Transverse colon (tissue), 4 donors: ENCODE measurements around the gene MMP25. TPM values are rescaled to one million over a fixed set of nuclear protein-coding genes. Genes with fewer than 3 reads are reported as not detected.

ENCODE experiments used
- DNase-seq: peaks from one replicate; pipeline ENCODE4 v3.0.0-alpha.2; 2019
- H3K27ac ChIP-seq, 4 donors: fragments of 200-600 bp; sonication (generic); 2 replicates each; pipeline ENCODE4 v1.5.1; 2016 to 2018; ENCODE audit warnings: inconsistent platforms in 4 of 4
- H3K27me3 ChIP-seq: fragments of 200-600 bp; sonication (generic); 2 replicates; pipeline ENCODE4 v1.5.1; 2017; ENCODE audit warnings: inconsistent platforms
- H3K36me3 ChIP-seq, 4 donors: fragments of 200-600 bp; sonication (generic); 2 replicates each; pipeline ENCODE4 v1.5.1; 2017 to 2019; ENCODE audit warnings: inconsistent platforms in 4 of 4
- H3K4me1 ChIP-seq, 4 donors: fragments of 200-600 bp; sonication (generic); 2 replicates each; pipeline ENCODE4 v1.5.1; 2017 to 2020; ENCODE audit warnings: inconsistent platforms in 4 of 4
- H3K4me3 ChIP-seq, 4 donors: fragments of 200-600 bp; sonication (generic); 1 replicate in 1 of 4; 2 replicates in 3 of 4; pipeline versions ENCODE4 v1.5.1 to v1.6.1; 2017 to 2019; ENCODE audit warnings: inconsistent platforms in 4 of 4
- H3K9me3 ChIP-seq, 2 donors: fragments of 200-600 bp; sonication (generic); 2 replicates each; pipeline ENCODE4 v1.5.1; 2017 to 2019; ENCODE audit warnings: inconsistent platforms in 2 of 2
- CTCF ChIP-seq, 5 experiments: fragments of 200-600 bp in 3 of 5; fragments of 450-650 bp in 2 of 5; sonication (generic) in 3 of 5; IDR thresholded peaks; 1 replicate in 2 of 5; 2 replicates in 3 of 5; pipeline ENCODE4 v1.5.1; 2016 to 2017; ENCODE audit warnings: antibody characterized with exemption in 5 of 5, inconsistent platforms in 3 of 5, mild to moderate bottlenecking in 2 of 5, moderate library complexity in 1 of 5
- EP300 ChIP-seq: sonication (generic); formaldehyde crosslinking; IDR thresholded peaks from one replicate; pipeline ENCODE4 v1.6.1; 2017; ENCODE audit warnings: antibody characterized with exemption, low read depth
- POLR2A ChIP-seq: fragments of 450-650 bp; IDR thresholded peaks from one replicate; pipeline ENCODE4 v1.6.1; 2016; ENCODE audit warnings: antibody characterized with exemption, mild to moderate bottlenecking, moderate library complexity
- POLR2AphosphoS5 ChIP-seq, 3 donors: sonication (generic); formaldehyde crosslinking; IDR thresholded peaks; one replicate each; pipeline ENCODE4 v1.6.1; 2016; ENCODE audit warnings: antibody characterized with exemption in 3 of 3
- WGBS, 2 donors: methylation state at CpG; one replicate each; pipeline ENCODE4 v1.1.5; 2018; ENCODE audit warnings: low coverage in 1 of 2; 5-methylcytosine and 5-hydroxymethylcytosine counted together
- in situ Hi-C, 4 donors: fragments of 200-750 bp; cut with MboI; loops; one replicate each; pipeline versions ENCODE4 v1.15.0 to v1.15.1; 2017; ENCODE audit warnings: low sequenced_read_pairs in 3 of 4, low pct_ligation_motif_present in 1 of 4, low pct_unique_long_range_greater_than_20kb in 1 of 4
- intact Hi-C: fragments of 100-400 bp; cut with DNase I; formaldehyde crosslinking; loops from one replicate; pipeline ENCODE4 v1.15.1; 2023; ENCODE audit warnings: low total_unique reads
- total RNA-seq, 4 donors: library from RNA; depleted of rRNA; stranded (reverse); fragments of >200 nt; gene quantifications; one replicate each; pipeline ENCODE4 v1.1.0, GENCODE V29; 2016

The MMP25 gene
- total RNA-seq, 4 donors from 2014 or later = 1.6 to 9.4 (median 1.8) TPM; not detected in 1

DNA sequence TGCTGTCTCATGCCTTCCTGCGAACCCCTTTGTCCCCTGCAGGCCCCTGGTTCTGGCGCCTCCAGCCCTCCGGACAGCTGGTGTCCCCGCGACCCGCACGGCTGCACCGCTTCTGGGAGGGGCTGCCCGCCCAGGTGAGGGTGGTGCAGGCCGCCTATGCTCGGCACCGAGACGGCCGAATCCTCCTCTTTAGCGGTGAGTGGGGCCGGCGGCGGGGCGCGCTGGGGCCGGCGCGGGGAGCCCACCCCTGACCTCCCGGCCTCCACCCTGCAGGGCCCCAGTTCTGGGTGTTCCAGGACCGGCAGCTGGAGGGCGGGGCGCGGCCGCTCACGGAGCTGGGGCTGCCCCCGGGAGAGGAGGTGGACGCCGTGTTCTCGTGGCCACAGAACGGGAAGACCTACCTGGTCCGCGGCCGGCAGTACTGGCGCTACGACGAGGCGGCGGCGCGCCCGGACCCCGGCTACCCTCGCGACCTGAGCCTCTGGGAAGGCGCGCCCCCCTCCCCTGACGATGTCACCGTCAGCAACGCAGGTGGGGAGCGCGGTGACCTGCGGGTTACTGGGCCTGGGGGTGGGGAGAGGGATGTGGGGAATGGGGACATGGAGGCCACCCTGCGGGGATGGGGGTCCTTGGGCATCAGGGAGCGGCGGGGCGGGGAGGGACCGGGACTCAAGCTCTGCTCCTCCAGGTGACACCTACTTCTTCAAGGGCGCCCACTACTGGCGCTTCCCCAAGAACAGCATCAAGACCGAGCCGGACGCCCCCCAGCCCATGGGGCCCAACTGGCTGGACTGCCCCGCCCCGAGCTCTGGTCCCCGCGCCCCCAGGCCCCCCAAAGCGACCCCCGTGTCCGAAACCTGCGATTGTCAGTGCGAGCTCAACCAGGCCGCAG lies 12.0 kb downstream of the MMP25 start:
- Histone ChIP-seq H3K4me3 (peak overlapping the region; percentile 54 to 91 (median 75)), H3K27me3 (no peaks in the 10 kb centered on the region), H3K4me1 (peaks cover 11 to 28% (median 22%) of the 10 kb centered on the region in 4 donors), H3K27ac (peak overlapping the region; percentile 73 to 88 (median 80)), H3K9me3 (no peaks in the 10 kb centered on the region), H3K36me3 (no peaks in the 10 kb centered on the region)
- TF ChIP-seq EP300 (no peak), POLR2AphosphoS5 (IDR thresholded peaks at IDR 0.05) (no peak), CTCF (IDR thresholded peaks at IDR 0.05) (no peak), POLR2A (no peak)
- peak; percentile 75 for DNase-seq
- intact Hi-C loops = loop anchor here (5.0 to 10.0 kb wide), 2 partner anchors 69 to 106 kb away; no protein-coding TSS in a partner anchor
- 8% methylated on average over 52 of the region's 77 CpGs; no CpG with 5 or more reads in 1 of the 2 donors for WGBS, 2 donors
- in situ Hi-C loops = no loop called here

GRCh38 chr16:3059041-3059722 lies 12.8 kb downstream of the MMP25 start:
- intact Hi-C loops = loop anchor here (5.0 to 10.0 kb wide), 2 partner anchors 68 to 106 kb away; no protein-coding TSS in a partner anchor
- in situ Hi-C loops = no loop called here
- peak; percentile 21 to 60 (median 54) for TF ChIP-seq POLR2AphosphoS5 (IDR thresholded peaks at IDR 0.05)
- TF ChIP-seq EP300 = no peak
- peak; percentile 78 to 98 (median 89) for TF ChIP-seq CTCF (IDR thresholded peaks at IDR 0.05)
- peak; percentile 55 for TF ChIP-seq POLR2A
- Histone ChIP-seq H3K36me3 (no peaks in the 10 kb centered on the region), H3K27me3 (no peaks in the 10 kb centered on the region), H3K4me1 (peaks cover 11 to 36% (median 23%) of the 10 kb centered on the region in 4 donors), H3K4me3 (peak overlapping the region; percentile 54 to 91 (median 75)), H3K9me3 (no peaks in the 10 kb centered on the region), H3K27ac (peak overlapping the region; percentile 73 to 88 (median 80))
- peak; percentile 92 for DNase-seq
- WGBS, 2 donors = 1% methylated on average over 9 of the region's 67 CpGs; no CpG with 5 or more reads in 1 of the 2 donors

- intact Hi-C loops (loop anchor here (5.0 to 10.0 kb wide), 2 partner anchors 68 to 105 kb away; no protein-coding TSS in a partner anchor), in situ Hi-C loops (loop anchor here in 2 of 4 donors (10.0 kb wide), 1 partner anchor 65 kb away; no protein-coding TSS in a partner anchor)
- no peaks in the 10 kb centered on the region for H3K9me3 ChIP-seq
These were observed 13.4 kb downstream of the MMP25 start for GRCh38 chr16:3059723-3060242.

More at GRCh38 chr16:3059723-3060242, 13.4 kb downstream of the MMP25 start:
- peaks cover 15 to 42% (median 27%) of the 10 kb centered on the region in 4 donors for H3K4me1 ChIP-seq
- WGBS, 2 donors = 55% methylated on average over 9 of the region's 9 CpGs; no CpG with 5 or more reads in 1 of the 2 donors
- DNase-seq = no peak
- no peaks in the 10 kb centered on the region for H3K36me3 ChIP-seq
- peak overlapping the region in 3 of 4 donors; percentile 54 to 91 (median 66) for H3K4me3 ChIP-seq
- peak overlapping the region; percentile 73 to 88 (median 80) for H3K27ac ChIP-seq
- H3K27me3 ChIP-seq = no peaks in the 10 kb centered on the region
- TF ChIP-seq CTCF (IDR thresholded peaks at IDR 0.05) = no peak
- no peak for TF ChIP-seq POLR2AphosphoS5 (IDR thresholded peaks at IDR 0.05)
- TF ChIP-seq POLR2A = no peak
- TF ChIP-seq EP300 = no peak
